ENCODE data around the gene MRTFB. TPM values are rescaled to one million over a fixed set of nuclear protein-coding genes. Genes with fewer than 3 reads are reported as not detected.

The MRTFB gene
- total RNA-seq, 1 experiment from 2014 or later = 29.8 TPM

DNA sequence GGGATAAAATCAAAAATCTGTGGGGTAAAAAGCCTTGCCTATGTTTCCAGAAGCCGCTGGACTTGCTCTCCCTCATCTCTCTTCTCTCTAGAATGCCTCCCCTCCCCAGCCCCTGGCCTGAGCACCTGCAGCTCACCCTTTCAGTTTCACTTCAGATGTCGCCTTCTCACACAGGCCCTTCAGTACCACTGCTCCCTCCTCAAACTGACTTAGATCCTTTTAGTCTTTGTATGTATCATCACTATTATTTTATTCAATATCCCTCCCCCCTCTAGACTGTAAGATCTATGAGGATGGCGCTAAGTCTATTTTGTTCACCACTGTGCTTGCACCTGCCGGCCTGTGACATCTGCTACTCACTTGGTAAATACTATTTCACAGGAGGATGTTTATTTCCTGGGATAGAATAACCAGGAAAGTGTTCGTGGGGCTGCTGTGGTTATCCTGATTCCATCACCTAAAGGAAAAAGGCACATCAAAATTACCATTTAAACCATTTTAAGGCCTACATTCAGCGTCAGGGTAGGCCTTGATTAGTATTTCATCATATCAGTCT, 122.3 kb downstream of the MRTFB start:
- H3K4me3 ChIP-seq (ENCODE audit: low read depth, low read length, poor library complexity, severe bottlenecking) = no peak overlapping the region
- H3K27me3 ChIP-seq (replicated peaks; ENCODE audit: insufficient read depth, low read depth, low read length, poor library complexity) = no peaks in the 10 kb centered on the region
- CTCF ChIA-PET = no interaction called here
- POLR2A ChIA-PET (ENCODE audit: low non-redundant PET) = no interaction called here
- H3K4me1 ChIP-seq (ENCODE audit: insufficient read depth, low read length, poor library complexity, severe bottlenecking) = peaks cover 6% of the 10 kb centered on the region
- intact Hi-C loops (cut with micrococcal nuclease; ENCODE audit: unreplicated experiment) = no loop called here
- H3K36me3 ChIP-seq (ENCODE audit: insufficient read depth, low read length, poor library complexity, severe bottlenecking) = no peaks in the 10 kb centered on the region
- TF ChIP-seq, protein P1, sequence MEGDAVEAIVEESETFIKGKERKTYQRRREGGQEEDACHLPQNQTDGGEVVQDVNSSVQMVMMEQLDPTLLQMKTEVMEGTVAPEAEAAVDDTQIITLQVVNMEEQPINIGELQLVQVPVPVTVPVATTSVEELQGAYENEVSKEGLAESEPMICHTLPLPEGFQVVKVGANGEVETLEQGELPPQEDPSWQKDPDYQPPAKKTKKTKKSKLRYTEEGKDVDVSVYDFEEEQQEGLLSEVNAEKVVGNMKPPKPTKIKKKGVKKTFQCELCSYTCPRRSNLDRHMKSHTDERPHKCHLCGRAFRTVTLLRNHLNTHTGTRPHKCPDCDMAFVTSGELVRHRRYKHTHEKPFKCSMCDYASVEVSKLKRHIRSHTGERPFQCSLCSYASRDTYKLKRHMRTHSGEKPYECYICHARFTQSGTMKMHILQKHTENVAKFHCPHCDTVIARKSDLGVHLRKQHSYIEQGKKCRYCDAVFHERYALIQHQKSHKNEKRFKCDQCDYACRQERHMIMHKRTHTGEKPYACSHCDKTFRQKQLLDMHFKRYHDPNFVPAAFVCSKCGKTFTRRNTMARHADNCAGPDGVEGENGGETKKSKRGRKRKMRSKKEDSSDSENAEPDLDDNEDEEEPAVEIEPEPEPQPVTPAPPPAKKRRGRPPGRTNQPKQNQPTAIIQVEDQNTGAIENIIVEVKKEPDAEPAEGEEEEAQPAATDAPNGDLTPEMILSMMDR (conservative IDR thresholded peaks at IDR 0.05; ENCODE audit: low read depth, low read length) = no peak
- no peak for TF ChIP-seq EZH2 (IDR thresholded peaks at IDR 0.05; ENCODE audit: borderline replicate concordance, low read depth, low read length, poor library complexity, severe bottlenecking)
- no peaks in the 10 kb centered on the region for H3K9me3 ChIP-seq (ENCODE audit: low read depth, low read length, poor library complexity, severe bottlenecking)
- H3K27ac ChIP-seq (ENCODE audit: low read depth, low read length, poor library complexity, severe bottlenecking) = no peak overlapping the region
- DNase-seq (ENCODE audit: low spot score) = no peak
- no TSS peak for BruUV-seq (replicated peaks)

DNA sequence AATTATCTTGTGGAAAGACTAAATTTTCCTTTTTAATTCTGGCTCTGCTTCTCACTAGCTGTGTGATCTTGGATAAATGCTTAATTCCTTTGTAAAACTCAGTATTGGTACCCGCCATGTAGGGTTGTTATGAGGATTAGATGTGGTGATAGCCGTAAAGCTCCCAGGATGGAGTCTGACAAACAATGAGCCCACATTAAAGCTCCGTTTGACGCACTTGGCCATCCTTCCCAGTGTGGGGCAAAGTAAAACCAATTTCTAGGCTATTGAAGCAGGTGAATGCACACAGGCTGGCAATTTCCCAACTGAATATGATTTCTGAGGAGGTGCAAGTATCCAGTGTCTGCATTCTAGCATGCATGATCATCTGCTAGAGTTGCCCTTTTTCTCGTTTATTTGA, 123.6 kb downstream of the MRTFB start:
- no peak overlapping the region for H3K4me3 ChIP-seq (ENCODE audit: low read depth, low read length, poor library complexity, severe bottlenecking)
- H3K9me3 ChIP-seq (ENCODE audit: low read depth, low read length, poor library complexity, severe bottlenecking) = no peaks in the 10 kb centered on the region
- TF ChIP-seq EZH2 (IDR thresholded peaks at IDR 0.05; ENCODE audit: borderline replicate concordance, low read depth, low read length, poor library complexity, severe bottlenecking) = no peak
- TF ChIP-seq, protein P1 (conservative IDR thresholded peaks at IDR 0.05; ENCODE audit: low read depth, low read length) = no peak
- no TSS peak for BruUV-seq (replicated peaks)
- H3K27ac ChIP-seq (ENCODE audit: low read depth, low read length, poor library complexity, severe bottlenecking) = no peak overlapping the region
- POLR2A ChIA-PET (ENCODE audit: low non-redundant PET) = no interaction called here
- H3K4me1 ChIP-seq (ENCODE audit: insufficient read depth, low read length, poor library complexity, severe bottlenecking) = peaks cover 6% of the 10 kb centered on the region
- no peaks in the 10 kb centered on the region for H3K27me3 ChIP-seq (replicated peaks; ENCODE audit: insufficient read depth, low read depth, low read length, poor library complexity)
- H3K36me3 ChIP-seq (ENCODE audit: insufficient read depth, low read length, poor library complexity, severe bottlenecking) = no peaks in the 10 kb centered on the region
- CTCF ChIA-PET = no interaction called here
- DNase-seq (ENCODE audit: low spot score) = no peak
- intact Hi-C loops (cut with micrococcal nuclease; ENCODE audit: unreplicated experiment) = no loop called here

DNA sequence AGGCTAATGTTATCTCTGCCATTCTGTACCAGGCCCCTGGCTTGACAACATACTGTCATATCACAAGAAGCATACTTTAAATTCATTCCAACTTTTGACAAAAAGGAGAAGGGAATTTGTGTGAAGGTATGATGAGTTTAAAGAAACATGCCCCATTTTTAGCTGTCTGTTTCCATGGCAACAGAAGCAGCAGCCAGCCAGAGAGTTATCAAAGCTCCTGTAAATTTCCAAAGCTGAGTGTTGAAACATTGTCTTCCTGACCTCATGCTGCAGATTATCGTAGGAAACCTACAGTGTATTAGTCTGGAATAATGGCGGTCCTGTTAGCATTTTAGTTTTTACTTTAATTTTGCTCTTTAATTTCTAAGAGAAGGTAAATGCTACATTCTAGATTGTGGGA, 124.9 kb downstream of the MRTFB start:
- Histone ChIP-seq H3K27me3 (replicated peaks; ENCODE audit: insufficient read depth, low read depth, low read length, poor library complexity) (no peaks in the 10 kb centered on the region), H3K4me1 (ENCODE audit: insufficient read depth, low read length, poor library complexity, severe bottlenecking) (peaks cover 6% of the 10 kb centered on the region), H3K36me3 (ENCODE audit: insufficient read depth, low read length, poor library complexity, severe bottlenecking) (no peaks in the 10 kb centered on the region), H3K27ac (ENCODE audit: low read depth, low read length, poor library complexity, severe bottlenecking) (no peak overlapping the region), H3K4me3 (ENCODE audit: low read depth, low read length, poor library complexity, severe bottlenecking) (no peak overlapping the region), H3K9me3 (ENCODE audit: low read depth, low read length, poor library complexity, severe bottlenecking) (no peaks in the 10 kb centered on the region)
- ChIA-PET POLR2A (ENCODE audit: low non-redundant PET) (no interaction called here), CTCF (no interaction called here)
- peak; percentile 12 for DNase-seq (ENCODE audit: low spot score)
- intact Hi-C loops (cut with micrococcal nuclease; ENCODE audit: unreplicated experiment) = no loop called here
- TF ChIP-seq, protein P1 (conservative IDR thresholded peaks at IDR 0.05; ENCODE audit: low read depth, low read length) = no peak
- TF ChIP-seq EZH2 (IDR thresholded peaks at IDR 0.05; ENCODE audit: borderline replicate concordance, low read depth, low read length, poor library complexity, severe bottlenecking) = no peak
- no TSS peak for BruUV-seq (replicated peaks)
